Measurements from ENCODE around the gene PAQR8.
"Not testable (repeated sequence)": the region's sequence is repeated elsewhere in the genome, so short reads cannot be mapped to it uniquely, and the experiment has no call there.

PAQR8 gene

DNA sequence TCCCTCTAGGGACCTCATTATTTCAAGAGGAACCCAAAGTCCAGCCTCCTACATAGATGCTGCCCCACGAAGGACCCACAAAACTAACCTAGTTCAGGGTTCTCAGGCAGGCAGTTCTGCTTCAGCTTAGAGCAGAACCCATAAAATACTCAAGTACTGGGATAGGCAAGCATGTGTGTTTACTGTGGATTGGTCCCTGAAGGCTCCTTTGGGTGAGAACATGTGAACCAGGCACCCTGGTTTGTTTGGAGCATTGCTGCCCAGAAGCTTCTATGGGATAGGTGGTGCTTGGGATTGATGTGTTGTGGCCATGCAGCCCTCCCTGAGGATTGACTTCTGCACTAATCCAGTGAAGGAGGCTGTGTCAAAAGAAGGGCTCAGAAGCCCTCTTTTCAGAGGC lies 43.3 kb downstream of the PAQR8 start:
- DNase-seq, result no peak

DNA sequence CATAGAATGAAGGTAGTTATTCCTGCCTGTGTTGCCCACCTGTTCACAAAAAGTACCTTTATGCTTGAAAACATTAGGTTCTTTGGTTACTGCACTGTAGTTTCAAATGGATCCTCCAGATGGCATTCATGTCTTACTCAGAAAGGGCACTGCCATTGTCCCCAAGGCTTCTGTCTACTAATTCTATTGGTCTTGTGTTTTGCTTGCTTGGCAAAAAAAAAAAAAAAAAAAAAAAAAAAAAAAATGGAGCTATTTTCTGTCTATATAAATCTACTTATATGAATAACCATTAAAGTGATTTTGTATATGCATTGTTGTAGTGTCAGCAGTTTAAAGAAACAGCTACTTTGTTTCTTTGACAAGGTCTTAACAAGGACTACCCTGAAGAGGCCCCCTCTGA lies 45.5 kb downstream of the PAQR8 start:
- peak in 1 of 58 donors; percentile 19 for DNase-seq

DNA sequence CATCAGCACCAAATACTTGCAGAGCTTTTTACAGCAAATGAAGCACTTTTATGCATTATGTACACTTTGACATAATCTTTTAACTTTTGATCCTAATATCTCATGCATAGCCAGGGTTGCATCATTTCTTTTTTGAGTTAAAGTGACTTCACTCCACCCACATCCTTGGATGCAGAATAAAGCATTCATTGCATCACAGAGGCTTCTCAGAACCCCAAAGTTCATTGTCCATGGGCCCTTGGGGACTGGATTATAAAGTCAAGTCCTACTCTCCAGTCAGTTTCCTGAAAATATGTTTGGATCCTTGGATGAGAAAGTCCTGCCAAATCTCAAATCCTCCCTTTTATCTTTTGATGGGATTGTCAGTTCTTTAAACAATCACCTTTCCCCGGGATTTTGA lies 47.5 kb downstream of the PAQR8 start:
- DNase-seq, result no peak

DNA sequence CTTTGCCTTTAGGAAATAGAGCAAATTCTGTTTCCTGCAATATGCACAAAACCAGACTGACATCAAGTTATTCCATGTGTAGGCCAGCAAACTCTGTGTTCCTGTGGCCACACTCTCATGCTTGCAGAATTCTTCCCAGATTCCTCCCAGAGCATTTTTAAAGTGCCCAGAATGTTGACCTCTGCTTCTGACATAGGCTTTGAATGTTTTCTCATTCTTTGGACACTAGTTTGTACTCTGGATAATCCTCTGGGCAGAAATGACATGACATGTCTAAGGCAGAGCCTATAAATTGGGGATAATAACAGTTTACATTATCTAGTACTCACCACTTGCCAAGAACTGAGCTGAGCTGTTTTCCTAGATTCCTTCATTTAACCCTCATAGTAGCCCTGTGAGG lies 49.0 kb downstream of the PAQR8 start:
- no peak for DNase-seq

DNA sequence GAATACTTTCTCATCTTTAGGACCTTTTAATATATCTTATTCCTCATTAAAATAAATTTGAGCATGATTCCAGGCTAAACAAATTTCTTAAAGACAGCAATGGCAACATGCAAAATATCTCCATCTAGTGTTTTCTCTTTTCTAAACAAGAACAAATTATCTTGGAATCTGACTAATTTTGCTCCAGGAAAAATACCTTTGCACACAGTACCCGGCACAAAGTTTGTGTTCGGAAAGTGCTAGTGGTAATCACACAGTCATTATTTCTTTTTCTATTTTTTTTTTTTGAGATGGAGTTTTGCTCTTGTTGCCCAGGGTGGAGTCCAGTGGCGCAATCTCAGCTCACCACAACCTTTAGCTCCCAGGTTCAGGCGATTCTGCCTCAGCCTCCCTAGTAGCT lies 50.0 kb downstream of the PAQR8 start:
- no peak for DNase-seq

DNA sequence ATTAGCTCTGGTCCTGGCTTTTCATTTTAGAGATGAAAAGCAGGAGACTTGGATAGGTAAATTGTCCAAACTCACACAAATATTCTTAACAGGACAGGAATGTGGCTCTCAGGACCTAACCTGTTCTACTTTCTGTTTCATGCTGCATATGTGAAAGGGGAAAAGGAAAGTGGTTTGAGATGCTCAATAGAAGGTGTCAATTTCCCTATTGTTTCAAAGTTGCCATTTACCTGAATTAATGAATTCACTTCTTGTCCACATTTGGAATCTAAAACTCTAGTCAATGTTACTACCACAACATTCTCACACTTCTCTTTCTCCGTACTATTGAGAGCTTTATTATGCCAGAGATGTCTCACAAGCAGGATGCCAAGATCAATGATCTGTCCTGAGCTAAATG lies 53.4 kb downstream of the PAQR8 start:
- DNase-seq, result no peak

DNA sequence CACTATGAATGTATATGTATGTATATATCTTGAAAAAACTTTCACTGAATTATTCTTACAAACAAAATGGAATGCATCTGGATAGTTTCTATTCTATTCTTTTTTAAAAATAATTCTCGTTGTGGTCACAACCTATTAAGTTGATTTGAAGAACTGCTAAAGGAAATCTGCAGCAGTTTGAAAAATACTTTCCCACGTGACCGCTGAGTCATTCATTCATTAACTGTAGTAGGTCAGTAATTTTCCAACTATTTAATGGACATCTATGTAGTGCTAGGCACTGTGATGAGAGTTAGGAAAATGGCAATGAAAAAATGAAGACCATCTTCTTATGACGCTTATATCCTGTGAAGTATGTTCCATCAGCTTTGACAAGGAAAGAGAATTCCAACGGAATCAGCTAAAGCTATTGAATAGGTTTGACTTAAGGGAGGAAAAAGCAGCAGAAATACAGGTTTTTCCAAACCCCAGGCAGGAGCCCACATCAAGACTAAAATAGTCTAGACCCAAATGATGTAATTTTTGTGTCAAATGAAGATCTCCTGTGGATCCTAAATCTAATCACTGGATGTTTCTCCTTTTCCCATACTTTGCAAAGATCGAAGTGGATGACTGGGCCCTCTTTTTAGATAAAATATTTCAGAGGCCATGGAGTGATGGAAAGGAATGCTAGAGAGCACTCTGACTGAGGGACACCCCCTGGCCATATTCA lies 54.1 kb downstream of the PAQR8 start:
- no peak for DNase-seq

DNA sequence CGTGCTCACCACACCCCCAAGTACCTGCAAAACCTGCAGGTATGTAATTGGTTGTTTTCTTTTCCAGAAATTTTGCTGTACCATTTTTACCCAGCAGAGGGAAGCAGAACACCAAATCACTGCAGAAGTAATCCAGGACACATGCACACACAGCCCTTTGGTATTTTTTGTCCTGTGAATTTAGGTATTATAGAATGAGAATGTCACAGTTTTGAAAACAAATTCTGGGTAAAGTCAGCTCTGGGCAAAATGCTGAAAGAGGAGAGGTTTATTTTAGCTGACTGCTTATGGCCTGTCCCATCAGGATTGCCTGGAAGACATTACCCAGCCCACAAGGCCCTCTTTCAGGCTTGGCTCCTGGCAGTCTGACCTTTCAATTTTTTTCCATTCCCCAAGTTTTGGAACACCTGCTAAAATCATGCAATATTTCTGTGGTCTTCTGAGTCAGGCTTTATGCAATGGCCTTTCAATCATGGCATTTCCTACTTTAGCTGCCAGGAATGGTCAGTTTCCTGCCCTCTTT lies 54.7 kb downstream of the PAQR8 start:
- peak in 8 of 58 donors; percentile 9 to 57 (median 20) for DNase-seq

DNA sequence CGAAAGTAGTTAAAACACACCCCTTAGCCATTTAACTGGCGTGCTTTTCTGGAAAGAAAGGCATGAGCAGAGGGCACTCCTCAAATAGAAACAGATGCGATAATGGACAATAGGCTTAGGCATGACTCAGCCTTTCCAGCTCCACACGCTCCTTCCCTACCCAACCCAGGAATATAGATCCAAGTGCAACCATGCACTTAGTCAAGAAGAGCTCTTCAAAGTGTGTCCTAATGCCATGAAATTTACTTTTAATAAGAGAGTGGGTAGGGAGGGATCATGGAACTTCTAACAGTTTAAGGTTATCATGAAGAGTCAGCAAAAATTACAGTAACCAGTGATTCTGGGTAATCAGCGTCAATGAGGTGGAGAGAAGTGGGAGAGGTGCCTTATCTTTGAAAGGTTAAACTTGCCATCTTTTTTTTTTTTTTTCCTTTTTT lies 55.7 kb downstream of the PAQR8 start:
- no peak for DNase-seq

DNA sequence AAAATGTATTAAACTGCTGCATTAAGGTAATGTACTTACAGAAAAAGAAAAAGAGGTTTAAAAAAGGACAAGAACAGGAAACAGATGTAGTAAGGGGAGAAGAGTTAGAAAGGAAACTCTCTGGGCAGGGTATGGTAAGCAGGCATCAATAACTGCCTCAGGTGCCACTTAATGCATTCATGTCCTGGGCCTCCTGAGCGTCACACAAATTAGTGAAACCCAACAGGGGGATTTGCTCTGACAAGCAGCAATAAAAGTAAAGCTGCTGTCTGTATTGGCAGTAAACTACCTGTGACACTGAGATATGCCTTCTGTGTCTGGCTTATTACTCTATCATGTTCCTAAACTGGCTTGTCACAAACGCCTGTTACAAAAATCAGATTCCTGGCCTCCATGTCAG lies 56.7 kb downstream of the PAQR8 start:
- DNase-seq, result no peak

DNA sequence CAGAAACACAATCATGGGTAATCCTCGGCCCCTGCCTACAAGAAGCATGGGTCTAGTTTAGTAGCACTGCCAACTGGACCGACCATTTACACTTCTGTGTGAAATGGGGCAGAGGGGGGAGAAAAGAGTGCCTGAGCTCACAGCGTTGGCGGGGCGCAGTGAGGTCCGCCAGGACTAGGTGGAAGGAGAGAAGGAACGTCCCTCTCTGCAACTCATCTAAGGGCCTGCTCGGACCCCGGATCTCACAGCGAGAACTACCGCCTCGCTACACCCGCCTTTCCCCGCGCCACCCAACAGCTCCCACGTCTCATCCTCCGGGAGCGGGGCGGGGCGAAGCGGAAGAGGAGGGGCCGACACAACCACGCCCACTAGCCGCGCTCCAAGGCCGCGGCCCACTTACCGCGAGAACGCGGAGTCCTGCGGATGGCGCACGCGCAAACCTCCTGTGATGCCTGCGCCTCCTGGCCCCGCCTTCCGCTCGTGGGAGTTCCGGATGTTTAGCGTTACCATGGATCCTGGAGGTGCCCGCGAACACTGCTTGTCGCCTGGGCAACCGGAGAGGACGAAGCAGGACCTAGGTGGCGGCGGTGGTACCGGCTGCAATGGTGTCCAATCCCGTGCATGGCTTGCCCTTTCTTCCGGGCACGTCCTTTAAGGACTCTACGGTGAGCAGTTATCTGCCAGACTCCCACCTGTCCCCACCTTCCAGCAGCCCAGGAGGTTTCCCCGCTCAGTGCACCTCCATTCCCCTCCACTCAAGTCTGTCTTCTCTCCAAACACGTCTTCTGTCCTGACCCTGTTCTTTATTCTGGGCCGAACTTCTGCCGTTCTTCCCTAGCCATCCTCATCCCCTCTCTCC lies 58.1 kb downstream of the PAQR8 start, which contains the start of gene EFHC1:
EFHC1 (plus strand) TSS at position 534 of the 859 bp plus-strand sequence; CDS start at position 603, 69 bp downstream.
- DNase-seq, result peak; percentile 53 to 99 (median 97)

DNA sequence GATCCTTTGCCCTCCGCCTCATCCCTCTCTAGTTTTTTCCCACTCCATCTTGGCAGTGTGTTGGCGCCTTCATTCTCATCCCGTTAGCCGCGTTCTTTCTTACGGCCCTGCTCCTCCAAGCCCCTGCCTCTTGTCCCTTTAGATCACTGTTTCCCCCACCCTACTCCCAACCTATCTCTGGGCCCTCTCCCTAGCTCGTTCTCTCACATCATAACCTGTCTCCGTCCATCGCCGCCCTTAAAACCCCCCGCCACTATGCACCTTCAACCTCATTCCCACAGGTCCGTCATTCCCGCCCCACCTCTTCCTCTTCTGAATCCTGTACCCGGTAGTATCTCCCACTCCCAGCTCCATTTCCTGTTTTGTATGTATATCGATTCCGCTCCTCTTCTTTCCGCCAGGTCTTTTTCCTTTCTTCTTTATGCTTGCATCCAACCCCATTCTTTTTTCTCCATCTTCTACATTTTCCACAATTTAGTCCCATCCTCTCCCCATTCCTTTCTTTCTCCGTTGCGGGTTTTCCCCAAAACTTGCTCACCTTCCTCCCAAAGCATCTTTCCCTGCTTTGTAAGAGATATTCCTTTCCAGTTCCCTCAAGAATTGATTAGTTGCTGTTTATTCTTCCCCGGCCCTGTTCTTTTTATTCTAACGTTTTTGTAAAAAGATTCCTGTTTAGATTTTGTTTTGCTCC lies 58.9 kb downstream of the PAQR8 start:
- DNase-seq, result peak in 22 of 58 donors; percentile 12 to 68 (median 32)

DNA sequence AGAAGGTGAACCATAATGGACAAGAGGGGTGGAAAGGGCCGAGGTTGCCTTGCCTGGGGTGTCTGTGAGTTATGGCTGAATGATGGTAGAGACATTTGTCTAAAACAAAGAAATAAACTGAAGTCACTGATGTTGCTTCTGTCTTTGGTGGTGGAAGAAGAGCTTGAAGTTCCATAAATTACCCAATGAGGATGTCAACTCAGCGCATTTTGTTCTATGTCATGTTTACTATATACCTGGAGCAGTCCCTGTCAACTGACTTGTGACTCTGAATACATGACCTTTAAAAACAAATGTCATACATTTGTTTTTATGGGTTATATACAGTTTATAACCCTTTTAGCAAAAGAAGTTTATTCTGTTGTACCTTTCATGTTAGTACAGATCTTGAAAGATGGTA lies 60.2 kb downstream of the PAQR8 start:
- no peak for DNase-seq

DNA sequence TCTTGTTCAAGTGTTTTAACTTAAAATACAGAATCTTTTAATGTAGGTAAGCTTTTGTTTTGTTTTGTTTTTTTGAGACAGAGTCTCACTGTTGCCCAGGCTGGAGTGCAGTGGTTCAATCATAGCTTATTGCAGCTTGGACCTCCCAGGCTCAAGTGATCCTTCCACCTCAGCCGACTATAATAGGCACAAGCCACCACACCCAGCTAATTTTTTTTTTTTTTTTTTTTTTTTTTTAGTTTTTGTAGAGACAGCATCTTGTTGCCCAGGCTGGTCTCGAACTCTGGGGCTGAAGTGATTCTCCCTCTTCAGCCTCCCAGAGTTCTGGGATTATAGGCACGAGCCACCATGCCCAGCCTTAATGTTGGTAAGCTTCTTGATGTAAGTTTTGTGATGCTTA lies 61.5 kb downstream of the PAQR8 start:
- no peak for DNase-seq

DNA sequence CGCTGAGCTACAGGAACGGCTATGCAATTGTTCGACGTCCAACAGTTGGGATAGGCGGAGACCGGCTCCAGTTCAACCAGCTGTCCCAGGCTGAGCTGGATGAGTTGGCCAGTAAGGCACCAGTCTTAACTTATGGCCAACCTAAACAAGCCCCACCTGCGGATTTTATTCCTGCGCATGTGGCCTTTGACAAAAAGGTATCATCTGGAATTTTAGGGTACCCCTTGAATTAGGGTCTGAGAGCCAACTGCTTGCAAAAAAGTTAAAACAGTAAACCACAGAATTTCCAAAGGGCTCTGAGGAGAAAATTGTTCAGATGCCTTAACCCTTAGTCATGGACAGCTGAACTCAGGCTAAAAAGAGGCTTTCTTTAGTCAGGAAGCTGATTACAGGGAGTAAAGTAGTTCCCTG lies 62.0 kb downstream of the PAQR8 start:
- DNase-seq, result no peak

DNA sequence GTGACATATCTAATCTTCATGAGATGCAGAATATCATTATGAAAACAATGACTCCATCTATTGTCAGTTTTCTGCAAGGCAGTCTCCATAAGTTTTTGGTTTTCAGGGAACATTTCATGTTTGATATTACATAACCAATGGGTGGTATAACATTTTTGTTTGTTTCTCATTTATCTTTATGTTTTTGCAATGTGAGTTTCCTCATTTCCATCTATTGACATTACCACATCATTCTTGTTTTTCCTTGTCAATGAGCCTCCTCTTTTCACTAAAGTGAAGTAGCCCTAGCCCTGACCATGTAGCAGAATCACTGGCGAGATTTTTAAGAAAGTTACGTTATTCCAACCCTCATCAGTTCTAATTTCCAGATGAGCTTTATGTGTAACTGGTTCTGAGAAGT lies 62.6 kb downstream of the PAQR8 start:
- DNase-seq, result no peak

DNA sequence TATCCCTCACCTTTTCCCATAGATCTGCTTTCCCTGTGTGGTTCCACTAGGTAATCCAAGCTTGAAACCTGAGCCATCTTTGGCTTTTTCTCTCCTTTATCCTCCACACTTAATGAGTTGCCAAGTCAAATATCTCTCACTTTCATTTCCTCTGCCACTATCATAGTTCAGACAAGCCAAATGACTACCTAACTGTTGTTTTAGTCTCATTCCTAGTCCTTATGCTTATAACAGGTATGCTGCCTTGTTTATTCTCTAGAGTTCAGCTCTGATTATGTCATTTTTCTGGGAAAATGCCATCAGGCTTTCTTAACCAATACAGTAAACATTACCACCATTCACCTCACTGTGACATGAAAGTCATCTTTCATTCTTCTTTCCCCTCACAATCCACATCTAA lies 64.7 kb downstream of the PAQR8 start:
- DNase-seq, result no peak

DNA sequence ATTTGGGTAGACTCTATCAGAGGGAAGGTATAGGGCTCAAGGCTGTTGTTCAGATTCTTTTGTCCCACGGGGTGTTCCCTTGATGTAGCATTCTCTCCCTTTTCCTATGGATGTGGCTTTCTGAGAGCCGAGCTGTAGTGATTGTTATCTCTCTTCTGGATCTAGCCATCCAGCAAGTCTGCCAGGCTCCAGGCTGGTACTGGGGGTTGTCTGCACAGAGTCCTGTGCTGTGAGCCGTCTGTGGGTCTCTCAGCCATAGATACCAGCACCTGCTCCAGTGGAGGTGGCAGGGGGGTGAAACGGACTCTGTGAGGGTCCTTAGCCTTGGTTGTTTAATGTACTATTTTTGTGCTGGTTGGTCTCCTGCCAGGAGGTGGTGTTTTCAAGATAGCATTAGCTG lies 71.3 kb downstream of the PAQR8 start:
- not testable (repeated sequence) for DNase-seq

DNA sequence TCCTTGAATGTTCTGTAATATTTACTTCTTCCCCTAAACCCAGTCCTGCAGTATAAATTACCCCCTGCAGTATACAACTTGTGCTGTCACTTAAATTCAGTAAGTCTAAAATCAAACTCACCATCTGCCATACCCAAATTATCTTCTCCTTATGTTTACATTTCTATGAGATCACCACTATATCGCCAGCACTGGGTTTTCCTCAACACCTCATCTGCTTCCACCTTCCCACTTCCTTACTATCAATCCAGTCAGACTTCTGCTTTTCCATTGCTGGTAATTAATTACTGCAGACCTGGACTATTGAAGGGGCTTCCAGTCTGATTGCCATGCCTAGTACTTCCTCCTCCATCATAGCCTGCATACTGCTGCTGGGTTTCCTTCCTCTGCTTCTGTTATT lies 73.4 kb downstream of the PAQR8 start:
- DNase-seq, result no peak

DNA sequence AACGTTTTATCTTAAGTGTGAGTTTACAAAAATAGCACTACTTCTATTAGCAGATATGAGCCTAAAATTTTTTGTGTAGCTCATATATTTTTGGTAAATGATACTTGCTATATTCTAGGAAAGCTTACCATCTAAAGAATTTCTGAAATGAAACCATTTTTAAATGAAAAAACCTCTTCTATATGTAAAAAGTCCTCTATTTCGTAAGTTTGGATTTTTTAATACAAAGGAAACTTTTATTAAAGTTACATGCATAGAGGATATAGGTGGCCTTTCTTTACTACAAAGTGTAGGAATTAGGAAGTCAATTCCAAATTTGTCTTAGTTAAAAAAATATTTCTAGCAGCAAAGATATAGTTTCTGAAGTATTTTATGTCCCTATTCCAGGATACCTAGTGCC lies 77.0 kb downstream of the PAQR8 start:
- no peak for DNase-seq

DNA sequence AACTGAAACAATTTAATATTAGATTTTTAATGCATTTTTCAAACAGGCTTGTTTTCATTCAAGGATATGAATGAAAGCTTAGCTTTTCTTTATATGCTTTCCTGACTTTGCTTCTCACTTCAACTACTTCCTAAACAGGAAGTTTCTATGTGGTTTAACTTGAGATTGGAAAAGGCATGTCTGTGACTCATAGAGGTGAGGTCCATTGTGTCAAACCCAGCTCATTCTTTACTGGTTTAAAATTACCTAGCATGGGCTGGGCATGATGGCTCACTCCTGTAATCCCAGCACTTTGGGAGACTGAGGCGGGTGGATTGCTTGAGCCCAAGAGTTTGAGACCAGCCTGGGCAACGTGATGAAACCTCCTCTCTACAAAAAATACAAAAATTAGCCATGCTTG lies 92.6 kb downstream of the PAQR8 start:
- DNase-seq, result no peak

DNA sequence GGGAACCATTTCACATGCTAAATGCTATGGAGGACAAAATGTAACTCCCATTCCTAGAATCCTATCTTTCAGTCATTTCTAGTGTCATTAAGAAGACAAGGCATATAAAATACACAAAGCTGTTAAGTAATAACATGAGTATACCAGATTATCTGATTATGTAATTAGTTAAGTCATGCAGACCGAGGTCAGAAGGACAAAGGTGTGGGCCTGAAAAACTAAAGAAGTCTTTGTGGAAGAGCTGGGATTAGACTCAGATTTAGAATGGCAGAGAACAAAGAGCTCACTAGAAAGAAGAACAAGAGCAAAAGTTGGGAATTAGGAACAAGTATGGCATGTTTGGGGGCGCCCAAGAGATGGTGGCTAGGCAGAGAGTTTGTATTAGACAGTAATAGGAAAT lies 95.1 kb downstream of the PAQR8 start:
- DNase-seq, result no peak
